Left renal cortex interstitium (tissue), 4 donors: Measurements from ENCODE around the gene ZXDC. TPM values are rescaled to one million over a fixed set of nuclear protein-coding genes. Genes with fewer than 3 reads are reported as not detected.

Experiments
- DNase-seq, 4 donors: peaks; one replicate each; pipeline ENCODE4 v3.0.0-alpha.2; 2013; ENCODE audit warnings: low read depth in 4 of 4, low spot score in 2 of 4, missing footprints in 1 of 4
- polyA plus RNA-seq, 4 donors: library from polyadenylated mRNA; unstranded; fragments of 120-200 nt; gene quantifications; one replicate each; pipeline ENCODE4 v1.2.1, GENCODE V29; 2013; ENCODE audit not compliant: insufficient read length in 4 of 4

ZXDC gene
- polyA plus RNA-seq, 4 donors: 29.3 to 47.3 (median 35.9) TPM

- no peak for DNase-seq
Measured at GRCh38 chr3:126456766-126457388, 18.8 kb downstream of the ZXDC start.

- DNase-seq: no peak
Measured at GRCh38 chr3:126456211-126456610, 19.5 kb downstream of the ZXDC start.

- DNase-seq: no peak
Measured at GRCh38 chr3:126454437-126455198, 21.1 kb downstream of the ZXDC start.

GRCh38 chr3:126454025-126454424 is 21.7 kb downstream of the ZXDC start:
- no peak for DNase-seq

- no peak for DNase-seq
Measured at GRCh38 chr3:126452213-126452612, 23.5 kb downstream of the ZXDC start.

DNA sequence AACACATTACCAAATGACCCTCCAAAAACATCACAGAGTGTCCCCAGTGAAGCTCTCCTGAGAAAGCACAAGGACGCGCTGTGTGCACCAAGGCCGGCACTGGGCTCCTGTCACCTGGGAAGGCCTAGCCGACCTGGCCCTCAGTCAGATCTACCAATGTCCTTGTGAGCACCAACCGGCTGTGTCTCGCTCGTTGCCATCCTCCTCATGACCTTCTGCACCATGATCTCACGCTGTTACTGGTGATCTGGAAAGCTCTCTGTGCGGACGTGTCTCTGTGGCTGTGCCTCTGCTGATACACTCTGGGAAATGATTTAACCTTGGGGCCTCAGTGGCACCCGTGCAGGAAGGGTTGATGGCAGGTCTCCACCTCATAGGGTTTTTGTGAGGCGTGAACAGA is 24.2 kb downstream of the ZXDC start:
- no peak for DNase-seq

GRCh38 chr3:126450744-126451143 is 24.9 kb downstream of the ZXDC start:
- no peak for DNase-seq

- DNase-seq: no peak
Measured at GRCh38 chr3:126450219-126450618, 25.5 kb downstream of the ZXDC start.

- no peak for DNase-seq
Measured at GRCh38 chr3:126449621-126450051, 26.1 kb downstream of the ZXDC start.

DNA sequence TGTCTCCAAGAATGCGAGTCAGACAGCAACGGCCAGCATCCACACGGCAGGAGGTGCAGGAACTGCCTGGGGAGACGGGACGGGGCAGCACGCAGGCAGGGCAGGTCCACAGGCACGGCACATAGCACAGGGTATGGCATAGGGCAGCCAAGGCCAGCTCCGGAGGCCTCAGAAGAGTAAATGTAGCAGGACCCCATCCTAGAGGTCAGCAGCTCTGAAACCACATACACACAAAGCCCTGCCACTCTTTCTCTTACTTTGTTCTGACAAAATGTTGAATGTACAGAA is 26.9 kb downstream of the ZXDC start:
- no peak for DNase-seq

DNA sequence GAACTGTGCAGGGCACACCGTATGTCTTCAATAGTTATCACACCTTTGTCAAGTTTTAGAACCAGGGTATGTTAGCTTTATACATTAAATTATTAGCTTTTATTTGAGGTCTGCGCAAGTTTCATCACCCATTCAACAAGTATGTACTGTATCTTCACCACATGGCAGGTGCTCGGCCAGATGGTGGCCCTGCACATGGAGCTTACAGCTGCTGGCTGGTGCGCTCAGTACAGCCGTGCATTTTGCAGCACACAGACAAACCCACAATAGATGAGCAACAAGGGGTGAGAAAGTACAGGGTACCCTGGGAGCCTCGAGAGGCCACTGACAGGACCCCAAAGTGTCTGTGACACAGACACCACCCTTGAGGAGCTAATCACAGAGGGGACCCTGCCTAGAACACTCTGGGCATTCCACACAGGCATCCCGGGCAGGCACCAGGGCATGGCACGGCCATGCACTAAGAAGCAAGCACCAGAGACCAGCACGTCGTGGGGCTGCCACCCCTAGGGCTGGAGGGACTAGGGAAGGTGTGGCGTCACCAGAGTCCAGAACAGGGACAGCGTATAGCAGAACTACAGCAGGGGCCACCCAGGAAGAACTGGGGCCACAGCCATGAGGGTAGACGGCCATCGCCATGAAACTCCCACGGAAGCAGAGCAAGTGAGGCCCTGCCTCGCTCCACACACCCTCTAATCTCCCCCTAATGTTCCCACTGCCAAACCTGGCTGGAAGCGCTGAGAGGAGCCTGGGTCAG is 27.4 kb downstream of the ZXDC start:
- DNase-seq: no peak

GRCh38 chr3:126447456-126448106 is 28.1 kb downstream of the ZXDC start:
- no peak for DNase-seq

DNA sequence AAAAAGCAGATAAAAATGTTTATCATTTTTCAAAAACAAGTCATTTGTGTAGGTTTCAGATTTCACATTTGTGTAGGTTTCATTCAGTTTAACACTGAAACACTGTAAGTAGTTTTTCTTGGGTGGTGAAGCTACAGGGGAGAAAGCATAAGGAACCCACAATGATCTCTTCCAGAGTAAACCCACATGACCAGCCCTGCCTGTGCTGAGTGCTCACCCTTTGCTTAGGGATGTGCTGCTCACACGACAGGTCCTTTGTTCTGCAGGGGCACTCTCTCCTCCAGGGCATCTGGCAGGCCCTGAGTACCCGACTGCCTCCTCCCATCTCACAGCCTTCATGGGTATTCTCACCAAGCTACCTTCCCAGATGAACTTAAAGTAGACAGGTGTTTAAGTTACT is 28.9 kb downstream of the ZXDC start:
- DNase-seq: no peak

DNA sequence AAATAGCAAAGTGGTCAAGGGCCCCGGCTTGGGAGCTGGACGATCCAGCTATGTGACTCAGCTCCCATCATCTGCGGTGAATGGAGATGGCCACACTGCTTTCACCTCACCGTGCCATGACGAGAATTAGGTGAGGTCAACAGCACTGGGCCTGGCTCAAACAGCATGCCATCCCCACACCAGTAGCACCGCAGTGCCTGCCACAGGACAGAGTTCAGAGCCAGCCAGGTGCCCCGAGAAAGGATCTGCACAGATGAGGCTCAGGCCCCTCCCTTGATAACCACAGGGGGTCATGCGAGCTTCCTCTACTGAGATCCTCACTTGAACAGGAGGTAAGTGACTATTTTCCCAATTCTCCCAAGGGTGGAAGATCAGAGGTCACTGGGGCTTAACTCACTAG is 29.4 kb downstream of the ZXDC start:
- DNase-seq: no peak

DNA sequence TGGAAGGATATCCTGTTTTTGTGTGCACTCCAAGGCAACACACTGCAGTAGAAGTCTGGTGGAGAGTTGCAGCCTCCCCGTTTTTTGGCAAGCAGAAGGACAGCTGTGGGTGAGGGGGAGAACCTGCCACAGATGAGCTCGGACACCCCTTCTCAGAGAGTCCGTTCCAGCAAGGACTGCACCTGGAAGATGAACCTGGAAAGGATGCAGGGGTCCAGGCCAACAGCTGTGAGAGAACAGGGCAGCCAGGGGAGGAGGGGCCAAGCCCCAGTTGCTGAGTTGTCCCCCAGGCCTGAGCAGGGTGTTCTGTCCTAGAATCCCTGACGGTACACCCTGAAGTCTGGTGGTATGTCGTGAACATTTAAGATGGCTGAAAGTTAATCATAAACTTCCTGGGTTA is 30.2 kb downstream of the ZXDC start:
- no peak for DNase-seq

GRCh38 chr3:126442856-126443242 is 32.8 kb downstream of the ZXDC start:
- no peak for DNase-seq

DNA sequence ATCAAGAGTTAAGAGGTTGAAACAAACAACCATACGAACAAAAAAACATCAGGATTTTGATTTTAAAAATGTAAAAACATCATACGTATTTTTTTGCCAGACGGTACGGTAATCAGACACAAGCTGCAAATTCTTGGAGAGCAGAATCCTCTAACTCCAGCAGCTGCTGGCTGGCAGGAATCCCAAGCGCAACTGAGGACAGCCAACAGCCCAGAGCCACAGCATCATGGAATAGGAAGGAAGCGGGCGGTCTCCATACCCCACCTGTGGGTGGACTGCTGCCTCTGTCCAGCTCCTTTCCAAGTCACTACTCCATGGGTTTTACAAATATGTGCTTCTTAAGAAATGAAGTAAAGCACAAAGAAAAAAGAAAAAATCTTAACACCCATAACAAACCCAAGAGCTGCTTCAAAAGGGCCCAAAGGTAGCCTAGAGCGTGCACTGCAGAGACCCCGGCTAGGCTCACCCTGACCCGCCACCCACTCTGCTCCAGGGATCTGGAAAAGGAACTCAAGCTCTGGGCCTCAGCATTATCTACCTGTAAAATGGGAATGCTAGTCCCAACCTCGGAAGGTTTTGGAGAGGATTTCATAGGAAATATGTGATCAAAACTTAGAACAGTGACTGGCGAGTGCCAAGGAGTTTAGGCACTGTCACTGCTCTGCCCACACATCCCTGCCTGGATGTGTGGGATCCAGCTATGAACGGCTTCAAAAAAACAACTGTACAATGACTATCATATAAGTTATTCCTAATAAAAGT is 33.4 kb downstream of the ZXDC start:
- no peak for DNase-seq

DNA sequence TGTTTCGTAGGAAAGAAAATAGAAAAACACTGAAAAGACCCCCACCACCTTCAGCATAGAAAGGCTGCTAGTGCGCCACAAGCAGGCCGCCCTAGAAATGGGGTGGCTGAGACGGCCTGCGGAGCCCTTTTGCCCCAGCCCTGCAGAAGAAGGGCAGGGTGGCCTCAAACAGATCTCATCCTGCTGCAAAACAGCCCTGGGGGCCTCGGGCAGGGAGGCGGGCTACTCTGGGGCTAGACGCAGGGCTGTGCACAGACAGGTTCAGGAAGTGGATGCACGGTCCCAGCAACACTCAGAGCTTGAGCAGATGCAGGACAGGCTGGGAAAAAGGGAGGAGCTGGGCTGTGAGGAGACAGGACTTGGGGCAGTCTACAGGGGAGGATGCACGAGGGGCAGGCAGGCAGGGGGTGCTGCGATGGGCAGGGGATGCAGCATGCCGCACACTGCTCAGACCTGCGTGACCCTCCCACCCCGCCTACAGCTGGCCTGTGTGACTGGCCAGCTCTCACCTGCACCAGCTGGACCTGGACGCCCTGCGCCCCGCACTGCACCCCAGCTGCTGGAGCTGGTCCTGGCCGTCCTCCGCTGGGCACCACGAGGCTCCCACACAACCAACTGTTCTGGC is 34.3 kb downstream of the ZXDC start:
- no peak for DNase-seq

- DNase-seq: no peak
Measured at GRCh38 chr3:126440709-126440995, 35.0 kb downstream of the ZXDC start.

DNA sequence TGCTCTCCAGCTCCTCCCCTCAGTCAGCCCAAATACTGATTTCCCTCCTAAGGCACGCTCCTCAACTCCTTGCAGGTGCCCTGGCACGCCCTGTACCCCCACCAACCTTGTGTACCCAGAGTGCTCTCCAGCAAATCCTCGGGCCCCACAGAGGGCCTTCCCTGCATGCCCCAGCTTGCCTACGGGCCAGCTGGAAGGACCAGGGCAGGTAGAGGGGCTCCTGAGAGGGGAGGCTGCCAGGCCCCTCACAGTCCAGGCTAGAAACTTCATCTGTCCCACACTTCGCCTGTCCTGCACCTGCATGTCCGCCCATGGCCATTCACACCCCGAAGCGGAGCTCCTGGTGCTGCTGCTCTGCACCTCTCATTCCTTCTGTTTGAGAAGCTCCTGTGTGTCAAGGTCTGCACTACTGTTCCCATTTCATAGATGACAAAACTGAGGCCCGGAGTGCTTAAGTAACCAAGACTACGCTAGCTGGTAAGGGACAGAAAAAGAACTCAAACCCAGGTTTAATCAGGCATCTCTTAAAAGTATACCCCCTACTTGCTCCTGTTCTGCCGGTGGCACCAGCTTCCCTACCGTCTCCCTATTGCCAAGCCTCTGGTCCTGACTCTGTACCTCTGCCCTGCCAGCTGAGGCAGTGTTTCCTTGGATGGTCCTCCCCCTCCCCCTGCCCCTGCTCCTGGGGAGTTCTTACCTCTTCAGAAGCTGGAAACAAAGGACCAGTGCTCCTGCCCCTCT is 35.6 kb downstream of the ZXDC start:
- DNase-seq: no peak
